Measurements from ENCODE around the gene SLC44A1.

Gene SLC44A1

DNA sequence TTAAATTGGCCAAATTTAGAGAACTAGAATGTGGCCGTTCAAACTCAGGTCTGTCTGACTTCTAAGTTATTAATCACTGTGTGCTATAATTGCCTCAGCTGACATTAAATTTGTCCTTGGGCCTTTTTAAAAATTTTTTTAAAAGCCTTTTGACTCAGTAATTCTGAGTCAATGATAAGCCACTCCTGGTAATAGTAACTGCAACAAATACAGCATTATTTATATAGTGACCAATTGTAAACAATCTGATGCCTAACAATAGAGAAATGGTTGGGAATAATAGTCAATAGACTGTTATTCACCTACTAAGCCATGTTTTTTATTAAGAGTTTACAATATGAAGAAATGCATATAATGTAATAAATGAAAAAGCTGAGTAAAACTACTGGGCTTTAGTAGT is 132.4 kb downstream of the SLC44A1 start:
- Histone ChIP-seq H3K4me3 (ENCODE audit: low read depth, low read length) (no peak overlapping the region), H3K27ac (no peak overlapping the region), H3K9me3 (ENCODE audit: severe bottlenecking) (no peaks in the 10 kb centered on the region), H3K36me3 (peaks cover 77% of the 10 kb centered on the region), H3K27me3 (ENCODE audit: insufficient read depth, low read depth, severe bottlenecking) (no peaks in the 10 kb centered on the region)
- no peak for DNase-seq
- TF ChIP-seq, protein P1, sequence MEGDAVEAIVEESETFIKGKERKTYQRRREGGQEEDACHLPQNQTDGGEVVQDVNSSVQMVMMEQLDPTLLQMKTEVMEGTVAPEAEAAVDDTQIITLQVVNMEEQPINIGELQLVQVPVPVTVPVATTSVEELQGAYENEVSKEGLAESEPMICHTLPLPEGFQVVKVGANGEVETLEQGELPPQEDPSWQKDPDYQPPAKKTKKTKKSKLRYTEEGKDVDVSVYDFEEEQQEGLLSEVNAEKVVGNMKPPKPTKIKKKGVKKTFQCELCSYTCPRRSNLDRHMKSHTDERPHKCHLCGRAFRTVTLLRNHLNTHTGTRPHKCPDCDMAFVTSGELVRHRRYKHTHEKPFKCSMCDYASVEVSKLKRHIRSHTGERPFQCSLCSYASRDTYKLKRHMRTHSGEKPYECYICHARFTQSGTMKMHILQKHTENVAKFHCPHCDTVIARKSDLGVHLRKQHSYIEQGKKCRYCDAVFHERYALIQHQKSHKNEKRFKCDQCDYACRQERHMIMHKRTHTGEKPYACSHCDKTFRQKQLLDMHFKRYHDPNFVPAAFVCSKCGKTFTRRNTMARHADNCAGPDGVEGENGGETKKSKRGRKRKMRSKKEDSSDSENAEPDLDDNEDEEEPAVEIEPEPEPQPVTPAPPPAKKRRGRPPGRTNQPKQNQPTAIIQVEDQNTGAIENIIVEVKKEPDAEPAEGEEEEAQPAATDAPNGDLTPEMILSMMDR (IDR thresholded peaks at IDR 0.05; ENCODE audit: low read depth, low read length): no peak

DNA sequence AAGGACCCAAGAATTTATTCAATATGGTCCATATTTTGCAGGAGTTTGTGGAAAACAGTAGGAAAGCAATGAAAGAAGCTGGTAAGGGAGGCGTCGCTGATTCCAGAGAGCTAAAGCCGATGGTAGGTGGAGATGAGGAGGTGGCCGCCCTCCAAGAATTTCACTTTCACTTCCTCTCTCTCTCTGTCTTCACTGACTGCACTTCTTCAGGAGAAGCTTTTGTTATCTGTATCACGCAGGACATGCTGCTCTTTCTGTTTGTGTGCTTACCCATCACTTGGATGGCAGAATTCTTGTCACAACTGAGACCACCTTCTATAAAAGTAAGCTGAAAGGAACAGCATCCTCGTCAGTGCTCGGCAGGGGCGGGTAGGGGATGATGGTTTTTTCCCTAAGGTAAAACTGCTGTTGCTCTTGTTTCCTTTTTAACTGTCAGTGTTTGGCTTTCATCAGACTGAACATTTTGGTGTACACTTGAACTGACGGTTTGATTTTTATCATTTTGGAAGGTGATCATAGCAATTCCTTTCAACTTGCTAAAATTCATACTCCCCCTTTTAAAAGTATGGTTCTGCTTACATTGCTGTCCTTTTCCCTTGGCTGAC is 141.0 kb downstream of the SLC44A1 start:
- H3K27me3 ChIP-seq (ENCODE audit: insufficient read depth, low read depth, severe bottlenecking): no peaks in the 10 kb centered on the region
- TF ChIP-seq, protein P1 (IDR thresholded peaks at IDR 0.05; ENCODE audit: low read depth, low read length): no peak
- no peak for DNase-seq
- no peaks in the 10 kb centered on the region for H3K9me3 ChIP-seq (ENCODE audit: severe bottlenecking)
- H3K36me3 ChIP-seq: peaks cover 55% of the 10 kb centered on the region
- H3K27ac ChIP-seq: no peak overlapping the region
- no peak overlapping the region for H3K4me3 ChIP-seq (ENCODE audit: low read depth, low read length)

DNA sequence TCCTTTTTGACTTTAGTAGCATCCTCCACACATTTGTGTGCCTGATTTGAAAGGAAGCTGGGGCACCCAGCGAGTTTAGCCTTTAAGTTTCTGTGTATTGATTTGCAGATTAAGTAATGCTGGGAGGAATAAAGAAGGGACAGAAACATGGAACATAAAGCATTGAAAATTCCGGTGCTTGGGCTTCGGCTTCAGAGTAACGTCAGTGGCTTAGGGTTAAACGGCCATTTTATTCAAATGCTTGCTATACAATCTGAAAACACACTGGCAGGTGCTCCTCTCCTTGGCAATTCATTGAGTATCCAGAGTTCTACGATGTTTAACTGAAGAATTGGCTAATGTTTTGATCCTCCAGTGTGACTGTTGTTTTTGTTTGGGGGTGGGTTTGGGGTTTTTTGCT is 145.3 kb downstream of the SLC44A1 start:
- no peaks in the 10 kb centered on the region for H3K27me3 ChIP-seq (ENCODE audit: insufficient read depth, low read depth, severe bottlenecking)
- H3K4me3 ChIP-seq (ENCODE audit: low read depth, low read length): no peak overlapping the region
- H3K9me3 ChIP-seq (ENCODE audit: severe bottlenecking): no peaks in the 10 kb centered on the region
- no peak for DNase-seq
- peaks cover 26% of the 10 kb centered on the region for H3K36me3 ChIP-seq
- H3K27ac ChIP-seq: peak overlapping the region; percentile 37; the same call in 1 of the 2 replicates
- TF ChIP-seq, protein P1 (IDR thresholded peaks at IDR 0.05; ENCODE audit: low read depth, low read length): no peak

DNA sequence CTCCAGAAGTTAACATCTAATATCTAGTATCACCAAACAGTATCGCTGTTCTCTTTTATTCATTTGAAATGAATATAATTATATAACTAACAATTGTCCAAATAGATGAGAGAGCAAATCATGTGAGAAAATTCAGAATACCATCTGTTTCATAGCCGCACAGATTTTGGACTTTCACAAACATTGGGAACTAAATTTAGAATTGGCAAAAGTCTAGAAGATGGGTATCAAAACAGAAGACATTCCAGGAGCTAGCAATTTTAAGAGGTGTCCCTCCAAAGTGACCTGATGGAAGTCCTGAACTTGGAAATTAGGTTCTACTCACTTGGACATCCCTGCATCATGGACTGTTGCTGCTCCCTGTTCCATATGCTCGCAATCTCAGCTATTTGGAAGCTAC is 146.4 kb downstream of the SLC44A1 start:
- H3K36me3 ChIP-seq: peaks cover 16% of the 10 kb centered on the region

DNA sequence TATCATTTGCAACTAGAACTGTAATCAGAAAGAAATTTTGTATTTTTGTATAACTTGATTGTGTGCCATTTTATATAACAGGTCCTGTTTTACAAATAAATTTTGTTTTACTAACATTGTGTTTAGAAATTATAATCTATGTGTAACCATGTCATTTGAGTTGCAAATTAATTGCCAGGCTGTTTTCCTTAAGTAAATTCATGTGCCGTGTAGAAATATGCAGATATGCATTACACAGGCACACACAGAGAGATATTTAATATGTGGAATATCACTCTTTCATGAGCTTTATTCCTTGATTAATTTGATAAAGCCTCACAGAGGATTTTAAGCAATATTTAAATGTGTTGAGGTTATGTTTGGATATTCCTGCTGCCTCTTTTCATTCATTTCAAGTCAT is 146.8 kb downstream of the SLC44A1 start:
- TF ChIP-seq, protein P1 (IDR thresholded peaks at IDR 0.05; ENCODE audit: low read depth, low read length): no peak
- no peaks in the 10 kb centered on the region for H3K27me3 ChIP-seq (ENCODE audit: insufficient read depth, low read depth, severe bottlenecking)
- H3K36me3 ChIP-seq: peaks cover 11% of the 10 kb centered on the region
- H3K4me3 ChIP-seq (ENCODE audit: low read depth, low read length): no peak overlapping the region
- peak overlapping the region; percentile 8 for H3K27ac ChIP-seq
- no peaks in the 10 kb centered on the region for H3K9me3 ChIP-seq (ENCODE audit: severe bottlenecking)
- no peak for DNase-seq

More for the DNA sequence above, 146.4 kb downstream of the SLC44A1 start:
- no peak overlapping the region; the same call in 1 of the 2 replicates for H3K27ac ChIP-seq
- H3K27me3 ChIP-seq (ENCODE audit: insufficient read depth, low read depth, severe bottlenecking): no peaks in the 10 kb centered on the region
- no peaks in the 10 kb centered on the region for H3K9me3 ChIP-seq (ENCODE audit: severe bottlenecking)
- TF ChIP-seq, protein P1 (IDR thresholded peaks at IDR 0.05; ENCODE audit: low read depth, low read length): no peak
- no peak overlapping the region for H3K4me3 ChIP-seq (ENCODE audit: low read depth, low read length)
- no peak for DNase-seq

DNA sequence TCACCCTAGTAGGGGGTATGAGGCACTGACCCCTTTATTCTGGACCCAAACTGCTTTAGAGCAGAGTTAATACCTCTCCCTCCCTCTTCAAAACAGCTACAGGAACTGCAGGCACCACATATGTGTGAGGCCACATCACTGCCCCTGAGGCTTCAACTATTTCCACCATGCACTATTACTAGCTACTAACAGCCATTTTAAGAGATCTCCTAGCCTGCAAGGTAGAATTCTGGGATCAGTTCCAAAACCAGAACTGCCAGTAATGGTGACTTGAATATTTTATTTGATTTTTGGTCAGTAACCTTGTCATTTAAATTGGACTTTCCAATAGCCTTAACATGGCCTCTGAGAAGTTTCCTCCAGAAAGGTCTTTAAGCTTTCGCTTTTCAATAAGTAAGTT is 148.1 kb downstream of the SLC44A1 start:
- Histone ChIP-seq H3K27ac (no peak overlapping the region), H3K36me3 (peaks cover 5% of the 10 kb centered on the region; the same call in 1 of the 2 replicates), H3K9me3 (ENCODE audit: severe bottlenecking) (no peaks in the 10 kb centered on the region), H3K4me3 (ENCODE audit: low read depth, low read length) (no peak overlapping the region), H3K27me3 (ENCODE audit: insufficient read depth, low read depth, severe bottlenecking) (no peaks in the 10 kb centered on the region)
- DNase-seq: no peak
- TF ChIP-seq, protein P1 (IDR thresholded peaks at IDR 0.05; ENCODE audit: low read depth, low read length): no peak
